ENCODE measurements around the gene EMILIN1. TPM values are rescaled to one million over a fixed set of nuclear protein-coding genes. Genes with fewer than 3 reads are reported as not detected.
"Not testable (repeated sequence)": the region's sequence is repeated elsewhere in the genome, so short reads cannot be mapped to it uniquely, and the experiment has no call there.

Gene EMILIN1
- polyA plus RNA-seq, 12 donors: 39.9 to 107 (median 64.1) TPM; not detected in 1

GRCh38 chr2:27092696-27093429, 14.4 kb downstream of the EMILIN1 start:
- no peak for DNase-seq

DNA sequence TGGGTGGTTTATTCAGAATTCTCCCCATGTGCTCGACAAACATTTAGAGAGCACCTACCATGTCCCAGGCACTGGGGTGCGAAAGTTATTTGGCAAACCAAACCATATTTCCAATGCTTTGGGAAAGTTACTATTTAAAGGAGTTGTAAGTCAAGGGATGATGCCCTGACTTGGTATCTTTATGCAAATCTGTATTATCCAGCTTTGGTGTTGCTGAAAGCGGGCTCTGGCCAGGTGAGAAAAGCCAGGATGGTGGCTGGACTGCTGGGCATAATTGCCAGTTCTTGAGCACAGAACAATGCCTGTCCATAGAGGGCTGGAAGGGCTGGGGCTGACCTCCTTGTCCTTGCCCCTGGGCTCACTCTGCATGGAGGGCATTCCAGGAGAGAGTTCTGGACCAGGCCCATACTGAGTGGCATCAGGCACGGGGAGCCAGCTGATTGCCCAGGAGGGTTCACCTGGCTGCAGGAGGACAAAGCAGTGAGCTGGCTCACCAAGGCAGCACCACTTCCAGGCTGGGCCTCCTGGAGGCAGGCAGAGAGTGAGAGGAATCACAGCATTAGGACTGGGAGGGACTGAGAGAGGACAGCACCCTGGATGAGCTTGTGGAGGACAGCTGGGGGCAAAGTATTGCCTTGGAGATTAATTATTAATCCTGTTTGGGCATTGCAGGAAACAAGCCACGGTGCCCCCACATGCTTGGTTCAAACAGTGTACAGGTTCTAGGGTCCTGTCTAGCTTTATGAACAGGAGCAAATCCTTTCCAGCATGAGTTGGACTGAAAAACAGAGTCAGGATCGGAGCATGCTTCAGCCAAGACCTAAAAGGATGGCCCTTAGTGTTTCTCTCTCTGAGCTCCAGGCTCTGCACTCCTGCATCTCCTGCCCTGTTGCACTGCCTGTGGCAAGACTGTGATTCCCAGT, 15.3 kb downstream of the EMILIN1 start:
- no peak for DNase-seq

GRCh38 chr2:27094353-27094984, 16.1 kb downstream of the EMILIN1 start:
- no peak for DNase-seq

DNA sequence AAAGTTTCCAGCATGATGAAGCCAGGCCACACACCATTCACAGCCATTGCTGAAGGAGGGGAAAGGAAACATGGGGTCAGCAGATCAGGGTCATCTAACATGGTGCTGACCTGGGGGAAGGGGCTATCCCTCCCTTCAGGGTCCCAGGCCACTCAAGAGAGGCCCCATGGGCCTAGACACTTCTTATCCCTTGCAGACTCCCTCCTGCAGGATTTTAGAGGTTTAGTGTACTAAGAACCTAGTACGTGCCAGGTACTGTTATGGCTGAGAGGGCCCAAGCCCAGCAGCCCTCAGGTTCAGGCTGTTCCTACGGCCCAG, 17.0 kb downstream of the EMILIN1 start:
- no peak for DNase-seq

DNA sequence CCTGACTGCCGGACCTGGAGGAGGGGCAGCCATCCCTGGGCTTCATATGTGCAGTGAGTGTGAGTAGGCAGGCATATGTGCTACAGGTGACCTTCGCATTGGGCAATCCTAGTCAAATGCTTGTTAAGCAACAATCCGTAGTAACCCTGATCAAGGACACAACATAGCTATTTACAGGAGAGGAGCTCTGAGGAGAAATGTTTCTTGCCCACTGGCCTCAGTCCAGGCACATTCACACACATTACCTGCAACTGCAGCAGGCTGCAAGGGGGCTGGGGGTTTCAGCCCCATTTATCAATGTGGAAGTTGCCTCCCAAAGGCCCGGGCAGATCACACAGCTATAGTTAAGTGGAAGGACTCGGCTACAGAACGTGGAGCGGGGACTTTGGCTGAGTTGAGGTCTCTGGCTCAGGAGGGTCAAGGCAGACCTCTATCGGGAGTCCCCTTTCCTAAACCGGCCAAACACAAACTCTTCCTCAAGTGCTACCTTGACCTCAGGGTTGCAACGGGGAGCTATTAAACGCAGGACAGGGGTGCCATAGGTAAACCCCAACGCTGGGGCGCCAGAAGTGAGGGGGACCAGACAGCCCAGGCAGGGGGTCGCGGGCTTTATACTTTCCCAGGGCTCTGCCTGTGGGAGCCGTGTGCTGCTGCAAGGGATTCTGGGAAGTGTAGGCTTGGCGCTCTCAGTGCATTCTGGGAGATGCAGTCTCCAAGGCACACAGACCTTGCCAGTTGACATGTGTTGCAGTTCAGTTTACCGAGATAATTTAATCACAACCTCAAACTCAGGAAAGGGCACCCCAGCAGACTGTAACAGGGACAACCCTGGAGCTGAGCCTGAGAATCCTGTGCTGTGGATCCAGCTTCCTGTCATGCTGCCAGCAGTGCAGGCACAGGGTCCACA, 17.6 kb downstream of the EMILIN1 start:
- peak; percentile 77 for DNase-seq

- no peak for DNase-seq
Observed at GRCh38 chr2:27096748-27097297, 18.4 kb downstream of the EMILIN1 start.

DNA sequence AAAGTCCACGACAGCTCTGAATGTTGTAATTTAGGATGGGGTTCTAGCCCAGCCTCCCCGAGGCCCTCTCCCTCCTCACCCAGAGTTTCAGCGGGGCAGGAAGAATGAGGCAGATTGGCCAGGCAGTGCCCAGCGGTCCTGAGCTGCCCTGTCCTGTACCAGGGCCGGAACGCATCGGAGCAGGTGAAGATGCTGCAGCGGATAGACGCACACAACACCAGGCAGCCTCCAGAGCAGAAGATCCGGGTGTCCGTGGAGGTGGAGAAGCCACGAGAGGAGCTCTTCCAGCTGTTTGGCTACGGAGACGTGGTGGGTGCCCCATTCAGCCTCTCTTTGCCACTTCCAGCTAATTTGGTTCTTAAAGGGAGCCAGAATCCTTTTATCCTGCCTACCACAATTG, 18.9 kb downstream of the EMILIN1 start:
- DNase-seq: no peak

DNA sequence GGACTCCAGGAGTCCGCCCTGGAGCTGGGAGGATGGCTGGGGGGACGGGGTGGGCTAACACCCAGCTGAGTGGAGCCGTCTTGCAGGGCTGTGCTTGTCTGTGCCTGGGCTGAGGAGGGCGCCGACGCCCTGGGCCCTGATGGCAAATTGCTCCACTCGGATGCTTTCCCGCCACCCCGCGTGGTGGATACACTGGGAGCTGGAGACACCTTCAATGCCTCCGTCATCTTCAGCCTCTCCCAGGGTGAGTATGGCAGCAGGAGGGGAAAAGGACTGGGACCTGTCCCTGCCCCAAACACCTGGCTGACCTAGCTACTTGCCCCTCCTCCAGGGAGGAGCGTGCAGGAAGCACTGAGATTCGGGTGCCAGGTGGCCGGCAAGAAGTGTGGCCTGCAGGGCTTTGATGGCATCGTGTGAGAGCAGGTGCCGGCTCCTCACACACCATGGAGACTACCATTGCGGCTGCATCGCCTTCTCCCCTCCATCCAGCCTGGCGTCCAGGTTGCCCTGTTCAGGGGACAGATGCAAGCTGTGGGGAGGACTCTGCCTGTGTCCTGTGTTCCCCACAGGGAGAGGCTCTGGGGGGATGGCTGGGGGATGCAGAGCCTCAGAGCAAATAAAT, 21.0 kb downstream of the EMILIN1 start:
- DNase-seq: no peak

GRCh38 chr2:27100036-27100435, 21.6 kb downstream of the EMILIN1 start:
- no peak for DNase-seq

DNA sequence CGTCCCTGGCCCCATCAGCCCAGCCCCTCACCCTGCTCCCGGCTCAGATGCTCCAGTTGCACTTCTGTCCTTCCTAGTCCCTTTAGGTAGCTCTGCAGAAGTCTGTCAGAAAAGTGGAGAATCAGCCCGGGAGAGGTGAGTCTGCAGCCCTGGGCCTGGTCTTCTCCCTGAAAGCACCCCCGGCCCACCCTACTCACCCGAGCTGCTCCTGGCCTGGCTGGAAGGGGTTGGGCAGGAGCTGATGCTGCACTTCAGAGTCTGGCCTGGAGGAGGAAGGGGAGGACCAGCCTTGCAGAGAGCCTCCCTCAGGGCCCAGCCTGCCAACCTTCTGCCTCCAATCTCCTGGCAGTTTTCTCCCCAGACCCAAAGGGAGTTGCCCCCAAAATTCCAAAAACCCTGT, 23.9 kb downstream of the EMILIN1 start:
- DNase-seq: no peak

- DNase-seq: no peak
Observed at GRCh38 chr2:27105981-27106380, 27.6 kb downstream of the EMILIN1 start.

DNA sequence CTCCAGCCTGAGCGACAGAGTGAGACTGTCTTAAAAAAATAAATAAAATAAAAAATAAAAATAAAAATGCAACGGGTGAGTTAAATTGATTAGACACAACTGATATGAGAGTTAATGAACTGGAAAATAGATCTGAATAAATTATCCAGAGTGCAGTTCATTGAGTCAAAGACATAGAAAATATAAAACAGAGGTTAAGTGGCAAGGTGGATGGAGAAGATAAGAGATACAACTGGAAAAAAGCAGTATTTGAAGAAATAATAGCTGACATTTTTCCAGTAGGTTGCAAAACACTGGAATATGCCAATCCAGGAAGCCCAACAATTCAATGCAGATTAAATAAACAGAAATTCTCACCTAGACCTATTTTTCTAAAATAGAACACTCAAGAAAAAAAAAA, 29.8 kb downstream of the EMILIN1 start:
- no peak for DNase-seq

- no peak for DNase-seq
Observed at GRCh38 chr2:27109083-27109482, 30.7 kb downstream of the EMILIN1 start.

DNA sequence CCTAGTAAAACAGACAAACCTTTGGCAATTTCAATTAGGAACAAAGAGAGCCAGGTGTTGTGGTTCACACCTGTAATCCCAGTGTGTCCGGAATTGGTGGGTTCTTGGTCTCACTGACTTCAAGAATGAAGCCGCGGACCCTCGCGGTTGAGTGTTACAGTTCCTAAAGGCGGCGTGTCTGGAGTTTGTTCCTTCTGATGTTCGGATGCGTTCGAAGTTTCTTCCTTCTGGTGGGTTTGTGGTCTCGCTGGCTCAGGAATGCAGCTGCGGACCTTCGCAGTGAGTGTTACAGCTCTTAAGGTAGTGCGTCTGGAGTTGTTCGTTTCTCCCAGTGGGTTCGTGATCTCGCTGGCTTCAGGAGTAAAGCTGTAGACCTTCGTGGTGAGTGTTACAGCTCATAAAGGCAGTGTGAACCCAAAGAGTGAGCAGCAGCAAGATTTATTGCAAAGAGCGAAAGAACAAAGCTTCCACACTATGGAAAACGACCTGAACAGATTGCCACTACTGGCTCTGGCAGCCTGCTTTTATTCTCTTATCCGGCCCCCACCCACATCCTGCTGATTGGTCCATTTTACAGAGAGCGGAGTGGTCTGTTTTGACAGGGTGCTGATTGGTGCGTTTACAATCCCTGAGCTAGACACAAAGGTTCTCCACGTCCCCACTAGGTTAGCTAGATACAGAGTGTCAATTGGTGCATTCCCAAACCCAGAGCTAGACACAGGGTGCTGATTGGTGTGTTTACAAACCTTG, 32.4 kb downstream of the EMILIN1 start:
- DNase-seq: not testable (repeated sequence)

DNA sequence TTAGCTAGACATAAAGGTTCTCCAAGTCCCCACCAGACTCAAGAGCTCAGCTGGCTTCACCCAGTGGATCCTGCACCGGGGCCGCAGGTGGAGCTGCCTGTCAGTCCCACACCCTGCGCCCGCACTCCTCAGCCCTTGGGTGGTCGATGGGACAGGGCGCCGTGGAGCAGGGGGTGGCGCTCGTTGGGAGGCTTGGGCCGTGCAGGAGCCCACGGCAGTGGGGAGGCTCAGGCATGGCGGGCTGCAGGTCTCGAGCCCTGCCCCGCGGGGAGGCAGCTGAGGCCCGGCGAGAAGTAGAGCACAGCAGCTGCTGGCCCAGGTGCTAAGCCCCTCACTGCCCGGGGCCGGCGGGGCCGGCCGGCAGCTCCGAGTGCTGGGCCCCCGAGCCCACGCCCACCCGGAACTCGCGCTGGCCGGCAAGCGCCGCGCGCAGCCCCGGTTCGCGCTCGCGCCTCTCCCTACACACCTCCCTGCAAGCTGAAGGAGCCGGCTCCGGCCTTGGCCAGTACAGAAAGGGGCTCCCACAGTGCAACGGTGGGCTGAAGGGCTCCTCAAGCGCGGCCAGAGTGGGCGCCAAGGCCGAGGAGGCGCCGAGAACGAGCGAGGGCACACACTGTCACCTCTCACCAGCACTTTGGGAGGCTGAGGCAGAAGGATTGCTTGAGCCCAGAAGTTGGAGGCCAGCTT, 33.1 kb downstream of the EMILIN1 start:
- not testable (repeated sequence) for DNase-seq

DNA sequence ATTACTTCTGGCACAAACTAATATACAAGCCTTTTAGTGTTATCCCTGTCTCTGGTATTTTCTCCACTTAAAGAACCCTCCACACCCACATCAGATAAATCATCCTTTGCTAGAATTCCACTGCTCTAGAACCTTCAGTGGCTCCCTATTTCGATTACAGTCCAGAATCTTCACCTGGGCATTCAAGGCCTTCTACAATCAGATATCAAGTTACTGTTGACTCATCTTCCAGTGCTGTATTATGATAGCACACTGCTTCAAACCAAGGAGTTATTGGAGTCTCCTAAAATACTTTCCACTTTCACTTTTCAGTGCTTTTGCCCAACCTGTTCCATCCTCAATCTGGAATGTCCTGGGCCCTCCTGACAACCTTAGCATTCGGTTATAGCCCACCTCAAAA, 37.1 kb downstream of the EMILIN1 start:
- no peak for DNase-seq

GRCh38 chr2:27117995-27118524, 39.6 kb downstream of the EMILIN1 start:
- no peak for DNase-seq

- DNase-seq: no peak
Observed at GRCh38 chr2:27118525-27119329, 40.3 kb downstream of the EMILIN1 start, which contains the start of gene CGREF1. Gene CGREF1 (minus strand): TSS chr2:27119128. CDS start chr2:27104366, 14,762 bp downstream.
